ENCODE measurements around the gene ST7. TPM values are rescaled to one million over a fixed set of nuclear protein-coding genes. Genes with fewer than 3 reads are reported as not detected.

ST7 gene
- total RNA-seq, 1 experiment from 2014 or later, result 12.9 TPM

GRCh38 chr7:117077658-117078057 lies 124.4 kb downstream of the ST7 start:
- Mint-ChIP-seq H3K36me3 (ENCODE audit: insufficient read depth in 1 of 3, low read depth in 3 of 3) (peaks cover 0 to 6% (median 5%) of the 10 kb centered on the region in 3 experiments; a peak in 5 of 7 replicates), H3K9me3 (peaks cover 0 to 4% of the 10 kb centered on the region in 2 experiments; a peak in 2 of 5 replicates), H3K4me1 (peaks cover 11 to 13% of the 10 kb centered on the region in 2 experiments; a peak in 3 of 4 replicates), H3K4me3 (no peak overlapping the region), H3K27me3 (ENCODE audit: low read depth) (no peaks in the 10 kb centered on the region), H3K27ac (no peak overlapping the region)
- Histone ChIP-seq H2BK15ac (ENCODE audit: low read depth, low read length) (no peak overlapping the region), H2BK20ac (ENCODE audit: low read depth, low read length, poor library complexity, severe bottlenecking) (no peak overlapping the region), H3K27me3 (ENCODE audit: insufficient read depth, low read length) (no peaks in the 10 kb centered on the region), H3K4ac (ENCODE audit: low read depth, low read length) (no peak overlapping the region), H2BK120ac (ENCODE audit: low read depth, low read length, poor library complexity, severe bottlenecking) (no peak overlapping the region), H4K8ac (replicated peaks; ENCODE audit: insufficient read length, low read depth, low read length) (no peak overlapping the region), H4K20me1 (ENCODE audit: control insufficient read depth, insufficient read depth, insufficient read length) (no peaks in the 10 kb centered on the region), H3K27ac (ENCODE audit: insufficient read length, low read depth, low read length) (no peak overlapping the region), H3K56ac (ENCODE audit: insufficient read length, low read depth, low read length) (no peak overlapping the region), H3K9me3 (ENCODE audit: control insufficient read depth, low read depth, low read length) (peaks cover 4% of the 10 kb centered on the region), H3T11ph (ENCODE audit: low read length) (no peak overlapping the region), H3K4me1 (ENCODE audit: insufficient read depth, low read length) (no peaks in the 10 kb centered on the region), H2AK5ac (ENCODE audit: insufficient read length, low read length) (no peak overlapping the region), H3K79me2 (ENCODE audit: insufficient read depth, low read length) (no peaks in the 10 kb centered on the region), H3K4me2 (ENCODE audit: insufficient read depth, insufficient read length, low read length) (no peak overlapping the region), H4K5ac (ENCODE audit: insufficient read length, low read depth, low read length) (no peak overlapping the region), H2AFZ (ENCODE audit: low read length) (no peak overlapping the region), H3K79me1 (ENCODE audit: insufficient read depth, low read depth, low read length, poor library complexity, severe bottlenecking) (no peaks in the 10 kb centered on the region), H2BK5ac (ENCODE audit: insufficient read length, low read length) (no peak overlapping the region), H3K23ac (ENCODE audit: insufficient read length, low read depth, low read length) (no peak overlapping the region), H3K14ac (ENCODE audit: insufficient read depth, low read length) (no peak overlapping the region), H3K18ac (ENCODE audit: insufficient read length, low read depth, low read length) (no peak overlapping the region), H3K9ac (ENCODE audit: extremely low read depth, insufficient read length, low read length) (no peak overlapping the region), H3K23me2 (ENCODE audit: insufficient read length, low read depth, low read length, poor library complexity, severe bottlenecking) (no peaks in the 10 kb centered on the region), H2BK12ac (ENCODE audit: insufficient read length, low read depth, low read length) (no peak overlapping the region), H4K91ac (ENCODE audit: insufficient read length, low read depth, low read length) (no peak overlapping the region)
- TF ChIP-seq CTCF (conservative IDR thresholded peaks at IDR 0.05), result no peak
- no peak for DNase-seq
